Ovary (tissue), 3 donors: Measurements from ENCODE around the gene WNT9A.

Experiments used
- CTCF ChIP-seq, 3 donors: fragments of 450-650 bp in 2 of 3; fragments of 200-600 bp in 1 of 3; IDR thresholded peaks; one replicate each; pipeline versions ENCODE4 v1.5.1 to v1.8.0; 2016 to 2022; ENCODE audit warnings: antibody characterized with exemption in 3 of 3, mild to moderate bottlenecking in 1 of 3
- EP300 ChIP-seq: sonication (generic); formaldehyde crosslinking; IDR thresholded peaks from one replicate; pipeline ENCODE4 v1.6.1; 2017; ENCODE audit warnings: antibody characterized with exemption
- donor health status: DM: no; HTN: no; CAD: no.

- no peak for TF ChIP-seq EP300
- TF ChIP-seq CTCF (IDR thresholded peaks at IDR 0.05), result no peak
These were observed 54.3 kb downstream of the WNT9A start for GRCh38 chr1:227893300-227893948.
